GM21390 (cell line): ENCODE measurements around the gene FOXS1.

Experiments
- ATAC-seq: cut with Tn5 transposase; IDR thresholded peaks from one replicate; pipeline ENCODE4 v1.9.1; 2021; ENCODE audit not compliant: unreplicated experiment

Gene FOXS1

GRCh38 chr20:31845300-31845863 lies at the start of gene FOXS1:
Gene FOXS1 (minus strand): TSS chr20:31845604. CDS start chr20:31845542, 62 bp downstream.
- ATAC-seq: no peak

- ATAC-seq: no peak
Observed at GRCh38 chr20:31890646-31891045, 45.2 kb upstream of the FOXS1 start.

- no peak for ATAC-seq
Observed at GRCh38 chr20:31883829-31884228, 38.4 kb upstream of the FOXS1 start.

- ATAC-seq: no peak
Observed at GRCh38 chr20:31881945-31882344, 36.5 kb upstream of the FOXS1 start.

- peak; percentile 81 for ATAC-seq
Observed at GRCh38 chr20:31879143-31879987, 34.0 kb upstream of the FOXS1 start.

GRCh38 chr20:31877684-31878083 lies 32.3 kb upstream of the FOXS1 start:
- ATAC-seq: no peak

- ATAC-seq: no peak
Observed at GRCh38 chr20:31875671-31876070, 30.3 kb upstream of the FOXS1 start.

DNA sequence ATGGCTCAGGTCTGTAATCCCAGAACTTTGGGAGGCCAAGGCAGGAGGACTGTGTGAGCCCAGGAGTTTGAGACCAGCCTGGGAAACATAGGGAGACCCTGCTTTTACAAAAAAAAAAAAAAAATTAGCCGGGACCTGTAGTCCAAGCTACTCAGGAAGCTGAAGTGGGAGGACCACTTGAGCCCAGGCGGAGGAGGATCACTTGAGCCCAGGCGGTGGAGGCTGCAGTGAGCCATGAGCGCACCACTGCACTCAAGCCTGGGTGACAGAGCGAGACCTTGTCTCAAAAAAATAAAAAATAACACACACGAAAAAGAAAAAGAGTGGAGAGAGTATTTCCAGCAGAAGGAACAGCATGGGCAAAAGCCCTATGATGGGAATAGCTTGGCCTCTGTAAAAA lies 27.0 kb upstream of the FOXS1 start:
- no peak for ATAC-seq

- ATAC-seq: no peak
Observed at GRCh38 chr20:31871618-31871954, 26.2 kb upstream of the FOXS1 start.

DNA sequence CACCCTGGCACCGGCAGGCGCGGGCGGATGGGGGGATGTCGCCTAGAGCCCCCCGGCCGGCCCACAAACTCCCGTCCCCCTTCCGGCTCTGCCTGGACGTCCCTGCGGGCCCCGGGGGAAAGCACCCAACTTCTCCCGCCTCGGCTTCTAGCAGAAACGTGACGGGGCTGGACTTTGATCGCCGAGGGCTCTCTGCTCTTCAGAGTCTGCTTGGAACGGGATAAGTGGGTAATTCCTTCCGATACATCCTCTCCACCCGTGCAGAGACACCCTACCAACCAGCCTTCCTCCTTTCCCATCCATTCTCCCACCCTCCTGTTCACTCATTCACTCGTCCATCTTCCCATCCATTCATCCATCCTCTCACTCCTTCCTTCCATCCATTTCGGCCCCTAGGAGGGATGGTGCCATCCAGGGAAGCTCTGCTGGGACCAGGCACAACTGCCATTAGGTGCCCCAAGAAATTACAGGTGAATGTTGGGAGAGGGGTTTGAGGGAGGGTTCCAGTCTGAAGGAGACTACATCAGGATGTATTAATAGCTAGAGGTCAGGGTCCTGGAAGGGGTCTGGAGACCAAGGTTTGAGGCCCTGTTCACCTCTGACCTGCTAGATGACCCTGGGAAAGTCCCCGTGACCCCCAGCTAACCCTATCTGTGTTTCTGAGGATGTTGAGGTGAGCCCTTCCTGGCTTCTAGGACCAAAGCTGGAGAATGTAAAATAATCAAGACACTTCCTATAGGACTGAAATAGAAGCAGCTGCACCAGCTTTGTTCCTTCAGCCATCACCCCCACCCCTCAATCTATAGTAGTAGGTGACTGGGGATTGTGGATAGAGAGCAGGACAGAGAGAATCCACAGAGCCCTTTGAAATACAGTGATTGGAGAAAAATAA lies 25.6 kb upstream of the FOXS1 start:
- no peak for ATAC-seq

- ATAC-seq: no peak
Observed at GRCh38 chr20:31869942-31870725, 24.7 kb upstream of the FOXS1 start, which contains the start of the genes DUSP15 and TTLL9. Gene DUSP15 (minus strand): TSS chr20:31870527. CDS start chr20:31870337, 190 bp downstream. Gene TTLL9 (plus strand): TSS chr20:31870634. CDS start chr20:31871127, 493 bp downstream.

- no peak for ATAC-seq
Observed at GRCh38 chr20:31869673-31869941, 24.2 kb upstream of the FOXS1 start.

DNA sequence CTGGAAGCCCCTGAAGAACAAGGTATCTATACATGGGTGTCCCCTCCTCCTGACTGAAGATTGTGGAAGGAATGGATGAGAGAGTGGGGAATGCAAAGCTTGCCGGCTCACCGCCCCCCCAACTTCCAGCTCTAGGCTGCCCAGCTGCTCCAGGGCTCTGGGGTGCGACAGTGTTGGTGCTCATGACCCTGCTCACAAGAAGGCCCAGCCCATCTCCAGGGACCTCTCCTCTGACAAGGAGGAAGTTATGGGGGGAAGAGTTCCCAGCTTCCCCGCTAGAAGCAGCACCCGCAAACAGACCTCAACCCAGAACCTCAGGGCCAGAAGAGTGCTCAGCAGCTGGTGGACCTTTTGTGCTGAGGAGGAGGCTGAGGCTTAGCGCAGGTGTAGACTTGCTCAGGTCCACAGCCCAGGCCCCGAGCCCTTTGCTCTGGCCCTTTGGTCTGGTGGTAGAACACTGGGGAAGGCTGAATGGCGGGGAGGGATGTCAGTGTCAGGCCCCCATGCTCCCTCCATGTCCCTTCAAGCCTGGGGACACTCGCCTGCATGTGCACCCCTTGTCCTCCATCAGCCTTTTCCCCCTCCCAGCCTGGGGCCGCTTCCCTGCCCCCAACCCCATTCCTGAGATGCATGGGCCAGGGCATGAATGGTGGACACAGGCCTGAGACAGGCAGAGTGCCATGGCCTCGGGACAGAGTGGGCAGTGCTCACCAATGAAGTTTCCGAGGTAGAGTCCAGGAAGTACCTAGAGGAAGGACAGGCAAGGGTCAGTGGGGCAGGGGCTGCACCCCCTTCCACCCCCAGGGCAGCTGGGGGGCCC lies 23.7 kb upstream of the FOXS1 start:
- ATAC-seq: no peak

DNA sequence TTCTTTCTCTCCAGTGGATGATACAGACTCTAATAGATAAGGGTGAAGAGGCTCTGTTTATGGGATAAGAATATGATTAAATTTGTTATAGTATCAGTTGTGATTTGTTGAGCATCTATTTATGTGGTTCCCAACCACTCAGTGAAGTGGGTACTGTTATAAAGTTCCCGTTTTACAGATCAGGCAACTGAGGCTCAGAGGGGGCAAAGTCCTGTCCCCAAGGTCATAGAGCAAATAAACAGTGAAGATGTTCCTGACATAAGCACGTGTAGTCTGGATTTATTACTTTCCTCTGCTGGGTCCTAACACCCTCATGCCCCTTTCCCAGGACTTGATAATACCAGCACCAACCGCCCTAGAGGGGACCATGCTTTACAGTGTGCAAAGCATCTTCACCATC lies 20.8 kb upstream of the FOXS1 start:
- no peak for ATAC-seq

GRCh38 chr20:31864521-31865400 lies 19.4 kb upstream of the FOXS1 start:
- ATAC-seq: no peak

- ATAC-seq: no peak
Observed at GRCh38 chr20:31863296-31864085, 18.1 kb upstream of the FOXS1 start.

- ATAC-seq: no peak
Observed at GRCh38 chr20:31862506-31862905, 17.1 kb upstream of the FOXS1 start.

- no peak for ATAC-seq
Observed at GRCh38 chr20:31862157-31862470, 16.7 kb upstream of the FOXS1 start.
